IMR-90 (cell line): Measurements from ENCODE around the gene HINT3. TPM values are rescaled to one million over a fixed set of nuclear protein-coding genes. Genes with fewer than 3 reads are reported as not detected.
A peak's percentile ranks its signal among the peaks of the same experiment; 100 is the strongest.

Experiments used
- ATAC-seq: fragments of 200-7000 bp; cut with Tn5 transposase; 2 replicates; pipeline ENCODE4 v1.9.1; 2020; ENCODE audit warnings: low read depth, mild to moderate bottlenecking, moderate library complexity
- BruUV-seq: library from RNA; stranded (reverse); fragments of 400-500 nt; replicated peaks from 2 replicates; lab custom pipeline; 2021; lab: Mats Ljungman, UMichigan
- CTCF ChIA-PET: fragments of 300-600 bp; formaldehyde crosslinking; extraction: SDS; loops from one replicate; lab custom pipeline; 2021; ENCODE audit warnings: antibody characterized with exemption; lab: Yijun Ruan, JAX
- POLR2A ChIA-PET: fragments of 300-600 bp; sonication (Branson Sonifier 250); formaldehyde crosslinking; loops from one replicate; lab custom pipeline; 2022; ENCODE audit warnings: antibody characterized with exemption; ENCODE audit not compliant: unreplicated experiment; lab: Charles Lee
- DNase-seq: peaks from one replicate; pipeline ENCODE4 v3.0.0; 2013
- H2AFZ ChIP-seq: replicated peaks from 2 replicates; pipeline ENCODE3; 2013; ENCODE audit warnings: low read length, mild to moderate bottlenecking; ENCODE audit not compliant: poor library complexity
- H2AK5ac ChIP-seq: 2 replicates; pipeline ENCODE4 v1.6.1; 2013; ENCODE audit warnings: low read depth, low read length, inconsistent platforms
- H2AK9ac ChIP-seq: replicated peaks from 2 replicates; pipeline ENCODE3; 2013; ENCODE audit warnings: mild to moderate bottlenecking, low read depth, low read length, moderate library complexity; ENCODE audit not compliant: poor library complexity
- H2BK120ac ChIP-seq: 2 replicates; pipeline ENCODE4 v1.6.1; 2013; ENCODE audit warnings: low read depth, low read length, inconsistent platforms
- H2BK15ac ChIP-seq: 3 replicates; pipeline ENCODE4 v1.6.1; 2013; ENCODE audit warnings: low read depth, low read length, inconsistent platforms
- H2BK20ac ChIP-seq: 2 replicates; pipeline ENCODE4 v1.6.1; 2013; ENCODE audit warnings: low read depth, mild to moderate bottlenecking, inconsistent platforms, low read length, moderate library complexity
- H2BK5ac ChIP-seq: 2 replicates; pipeline ENCODE4 v1.6.1; 2013; ENCODE audit warnings: mild to moderate bottlenecking, low read depth, low read length, inconsistent platforms; ENCODE audit not compliant: poor library complexity, severe bottlenecking
- H3K14ac ChIP-seq: replicated peaks from 2 replicates; pipeline ENCODE4 v1.6.1; 2013; ENCODE audit warnings: low read depth, low read length, inconsistent platforms
- H3K18ac ChIP-seq: 2 replicates; pipeline ENCODE4 v1.6.1; 2013; ENCODE audit warnings: low read depth, low read length, control low read depth
- H3K23ac ChIP-seq: 2 replicates; pipeline ENCODE4 v1.6.1; 2013; ENCODE audit warnings: low read depth, low read length, inconsistent platforms
- H3K27ac ChIP-seq: 2 replicates; pipeline ENCODE4 v1.5.1; 2013; ENCODE audit warnings: mild to moderate bottlenecking, control low read depth, low read length; ENCODE audit not compliant: insufficient read depth
- H3K27me3 ChIP-seq: 2 replicates; pipeline ENCODE4 v1.6.1; 2013; ENCODE audit warnings: low read length; ENCODE audit not compliant: control insufficient read depth, insufficient read depth
- H3K36me3 ChIP-seq: 2 replicates; pipeline ENCODE4 v1.6.1; 2013; ENCODE audit warnings: low read length, mixed read lengths; ENCODE audit not compliant: control insufficient read depth, insufficient read depth
- H3K4ac ChIP-seq: 2 replicates; pipeline ENCODE4 v1.6.1; 2013; ENCODE audit warnings: low read depth, low read length, inconsistent platforms
- H3K4me1 ChIP-seq: 2 replicates; pipeline ENCODE4 v1.6.1; 2013; ENCODE audit warnings: low read length, mixed read lengths; ENCODE audit not compliant: control insufficient read depth, insufficient read depth
- H3K4me2 ChIP-seq: 2 replicates; pipeline ENCODE4 v1.6.1; 2013; ENCODE audit warnings: low read depth, mild to moderate bottlenecking, control low read depth, low read length, moderate library complexity
- H3K4me3 ChIP-seq: 2 replicates; pipeline ENCODE4 v1.5.1; 2013; ENCODE audit warnings: low read depth, mild to moderate bottlenecking, control low read depth, low read length, moderate library complexity; ENCODE audit not compliant: insufficient read depth
- H3K56ac ChIP-seq: 2 replicates; pipeline ENCODE4 v1.6.1; 2013; ENCODE audit warnings: low read length, inconsistent platforms; ENCODE audit not compliant: insufficient read depth; ENCODE audit errors: extremely low read depth
- H3K79me1 ChIP-seq, 2 experiments: 2 replicates each; pipeline ENCODE4 v1.6.1; 2013; ENCODE audit warnings: low read length in 2 of 2, inconsistent platforms in 1 of 2, low read depth in 1 of 2
- H3K9ac ChIP-seq: 2 replicates; pipeline ENCODE4 v1.6.1; 2013; ENCODE audit warnings: low read depth, low read length, control low read depth
- H3K9me1 ChIP-seq: 2 replicates; pipeline ENCODE4 v1.6.1; 2013; ENCODE audit warnings: low read length, inconsistent platforms; ENCODE audit not compliant: insufficient read depth
- H3K9me3 ChIP-seq: 2 replicates; pipeline ENCODE4 v1.6.1; 2013; ENCODE audit warnings: low read length; ENCODE audit not compliant: control insufficient read depth, insufficient read depth
- H4K20me1 ChIP-seq: 2 replicates; pipeline ENCODE4 v1.6.1; 2013; ENCODE audit warnings: low read length, inconsistent platforms; ENCODE audit not compliant: insufficient read depth
- H4K5ac ChIP-seq: 2 replicates; pipeline ENCODE4 v1.6.1; 2013; ENCODE audit warnings: mild to moderate bottlenecking, low read depth, low read length, control low read depth
- H4K8ac ChIP-seq, 2 experiments: 2 replicates each; pipeline ENCODE4 v1.6.1; 2013; ENCODE audit warnings: low read depth in 2 of 2, low read length in 2 of 2, control low read depth in 1 of 2, inconsistent platforms in 1 of 2
- H4K91ac ChIP-seq: 2 replicates; pipeline ENCODE4 v1.6.1; 2013; ENCODE audit warnings: low read depth, low read length, inconsistent platforms; ENCODE audit not compliant: insufficient read depth
- RFX5 ChIP-seq: IDR thresholded peaks from 2 replicates; pipeline ENCODE4 v1.8.0; 2012; ENCODE audit warnings: low read depth, mild to moderate bottlenecking, low read length, moderate library complexity
- USF2 ChIP-seq: fragments of 150-350 bp; IDR thresholded peaks from 2 replicates; pipeline ENCODE4 v1.6.1; 2017; ENCODE audit warnings: mild to moderate bottlenecking, antibody characterized with exemption, low read length, low read depth
- WGBS, 2 experiments: methylation state at CpG; one replicate each; pipeline versions ENCODE4 v1.1.5 to v1.1.7; 2013; ENCODE audit warnings: missing lambda C conversion rate in 2 of 2; ENCODE audit not compliant: insufficient read length in 1 of 2; ENCODE audit errors: extremely low coverage in 2 of 2; 5-methylcytosine and 5-hydroxymethylcytosine counted together
- dilution Hi-C: fragments of 300-500 bp; cut with HindIII; formaldehyde crosslinking; loops from one replicate; pipeline ENCODE4 v1.14.3; 2018; ENCODE audit warnings: low sequenced_read_pairs; ENCODE audit not compliant: unreplicated experiment
- in situ Hi-C: fragments of 300-500 bp; cut with MboI; formaldehyde crosslinking; loops from 3 replicates; pipeline ENCODE4 v1.14.3; 2019; ENCODE audit warnings: low sequenced_read_pairs, inconsistent platforms, mixed read lengths
- intact Hi-C: fragments of 100-400 bp; cut with micrococcal nuclease; formaldehyde crosslinking; loops from 2 replicates; pipeline ENCODE4 v1.10.0; 2022
- polyA plus RNA-seq, 3 experiments: library from polyadenylated mRNA; depleted of rRNA; stranded (reverse); fragments of >200 nt; gene quantifications; 2 replicates each; pipeline ENCODE4 v1.2.3, GENCODE V29; 2012; ENCODE audit warnings: low replicate concordance in 1 of 3
- total RNA-seq: library from RNA; depleted of rRNA; stranded (reverse); fragments of >200 nt; gene quantifications from 2 replicates; pipeline ENCODE4 v1.2.3, GENCODE V29; 2012

The HINT3 gene
- total and polyA plus RNA-seq, 2 of the 4 experiments (the other 2 are of a cell fraction), result 3.4 to 6.5 TPM

GRCh38 chr6:125989631-125990030 is 33.1 kb downstream of the HINT3 start:
- no peak overlapping the region for H2BK20ac ChIP-seq
- in situ Hi-C loops, result no loop called here
- H3K23ac ChIP-seq, result no peak overlapping the region

More at GRCh38 chr6:125989631-125990030, 33.1 kb downstream of the HINT3 start:
- intact Hi-C loops, result loop anchor here (5.0 to 10.0 kb wide), 2 partner anchors 355 to 1278 kb away; partner anchors contain the start of genes CENPW and RNF146
- CTCF ChIA-PET, result no interaction called here
- Histone ChIP-seq H2AFZ (no peak overlapping the region), H3K27me3 (no peaks in the 10 kb centered on the region), H3K18ac (no peak overlapping the region), H4K91ac (no peak overlapping the region), H4K8ac (no peak overlapping the region), H3K9me1 (peaks cover 4% of the 10 kb centered on the region; the same call in 1 of the 2 replicates), H2BK120ac (no peak overlapping the region), H4K5ac (no peak overlapping the region), H4K20me1 (0 out of 2 replicates have a peak, but pooled peaks cover 2% of the 10 kb centered on the region), H2BK15ac (no peak overlapping the region), H3K36me3 (no peaks in the 10 kb centered on the region), H3K4me3 (no peak overlapping the region), H3K27ac (no peak overlapping the region), H3K14ac (no peak overlapping the region), H2BK5ac (no peak overlapping the region), H3K79me1 (peaks cover 14 to 36% of the 10 kb centered on the region in 2 experiments; a peak in 3 of 4 replicates), H2AK9ac (no peak overlapping the region), H2AK5ac (no peak overlapping the region), H3K4ac (no peak overlapping the region), H3K9ac (no peak overlapping the region), H3K4me2 (no peak overlapping the region), H3K4me1 (peaks cover under 1% of the 10 kb centered on the region; the same call in 1 of the 2 replicates), H3K56ac (no peak overlapping the region), H3K9me3 (no peaks in the 10 kb centered on the region)
- no TSS peak for BruUV-seq
- TF ChIP-seq RFX5 (no peak), USF2 (no peak)
- WGBS, 2 experiments, result no CpG with 5 or more reads among the region's 3 CpGs
- ATAC-seq (no peak), DNase-seq (peak; percentile 2)
- POLR2A ChIA-PET, result no interaction called here
- dilution Hi-C loops, result no loop called here
